Muscle layer of duodenum (tissue), 2 donors: ENCODE measurements around the gene FREY1.
A peak's percentile ranks its signal among the peaks of the same experiment; 100 is the strongest.

ENCODE experiments used
- H3K27ac ChIP-seq: one replicate; pipeline ENCODE4 v1.7.0; 2013; ENCODE audit warnings: mild to moderate bottlenecking, low read length
- H3K27me3 ChIP-seq: one replicate; pipeline ENCODE4 v1.7.0; 2013; ENCODE audit warnings: low read depth, mild to moderate bottlenecking, control low read depth, low read length
- H3K36me3 ChIP-seq, 2 donors: one replicate each; pipeline ENCODE4 v1.7.0; 2013; ENCODE audit warnings: low read length in 2 of 2, control low read depth in 1 of 2, mild to moderate bottlenecking in 1 of 2; ENCODE audit not compliant: insufficient read depth in 2 of 2, control insufficient read depth in 1 of 2
- H3K4me1 ChIP-seq, 2 donors: one replicate each; pipeline ENCODE4 v1.7.0; 2013; ENCODE audit warnings: low read length in 2 of 2, mild to moderate bottlenecking in 2 of 2, control low read depth in 1 of 2, moderate library complexity in 1 of 2; ENCODE audit not compliant: insufficient read depth in 2 of 2, control insufficient read depth in 1 of 2
- H3K4me3 ChIP-seq, 2 donors: one replicate each; pipeline ENCODE4 v1.7.0; 2013; ENCODE audit warnings: low read length in 2 of 2, low read depth in 1 of 2, mild to moderate bottlenecking in 1 of 2
- H3K9me3 ChIP-seq, 2 donors: one replicate each; pipeline ENCODE4 v1.7.0; 2013; ENCODE audit warnings: low read length in 2 of 2, control low read depth in 1 of 2, mild to moderate bottlenecking in 1 of 2; ENCODE audit not compliant: control insufficient read depth in 1 of 2
- donor health status: healthy.

FREY1 gene

DNA sequence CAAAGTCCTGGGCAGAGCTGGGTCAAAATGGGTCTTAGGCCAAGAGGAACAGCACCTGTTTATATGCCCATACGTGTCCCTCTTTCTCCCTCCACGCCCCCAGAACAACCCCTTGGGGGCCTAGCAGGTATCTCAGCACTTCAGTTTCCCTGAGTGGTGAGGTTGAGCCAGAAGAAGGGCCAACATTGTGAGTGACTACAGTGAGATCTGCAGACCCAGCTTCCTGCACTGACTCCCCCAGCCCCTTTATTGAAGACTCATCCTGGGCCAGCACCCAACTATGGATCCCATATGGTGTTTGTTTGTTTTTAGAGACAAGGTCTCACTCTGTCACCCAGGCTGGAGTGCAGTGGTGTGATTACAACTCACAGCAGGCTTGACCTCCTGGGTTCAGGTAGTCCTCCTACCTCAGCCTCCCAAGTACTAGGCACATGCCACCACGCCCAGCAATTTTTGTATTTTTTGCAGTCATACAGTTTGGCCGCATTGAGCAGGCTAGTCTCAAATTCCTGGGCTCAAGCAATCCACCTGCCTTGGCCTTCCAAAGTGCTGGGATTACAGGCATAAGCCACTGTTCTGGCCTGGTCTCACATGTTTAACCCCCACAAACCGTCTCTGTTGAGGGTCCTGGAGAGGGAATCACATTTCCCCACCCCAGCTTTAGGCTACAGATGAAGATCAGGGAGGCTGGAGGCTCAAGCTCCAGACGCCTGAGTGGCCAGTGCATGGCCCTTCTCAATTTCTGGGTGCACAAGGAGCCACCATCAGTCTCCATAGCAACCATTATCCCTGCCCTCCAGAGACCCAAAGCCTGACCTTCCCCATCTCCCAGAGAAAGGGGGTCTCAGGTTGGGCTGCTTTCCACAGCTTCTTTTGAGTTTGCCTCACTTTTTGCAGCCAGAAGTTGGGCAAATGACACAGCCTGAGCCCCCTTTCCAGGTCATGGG, 13.7 kb upstream of the FREY1 start:
- Histone ChIP-seq H3K9me3 (no peaks in the 10 kb centered on the region), H3K36me3 (no peaks in the 10 kb centered on the region), H3K4me1 (peaks cover 3 to 28% of the 10 kb centered on the region in 2 donors), H3K27me3 (peaks cover 12% of the 10 kb centered on the region), H3K4me3 (no peak overlapping the region), H3K27ac (no peak overlapping the region)

- no peaks in the 10 kb centered on the region for H3K9me3 ChIP-seq
- peaks cover 3 to 28% of the 10 kb centered on the region in 2 donors for H3K4me1 ChIP-seq
- H3K4me3 ChIP-seq, result no peak overlapping the region
- H3K27me3 ChIP-seq, result peaks cover 12% of the 10 kb centered on the region
- H3K36me3 ChIP-seq, result peaks cover 6% of the 10 kb centered on the region in 2 donors
- H3K27ac ChIP-seq, result no peak overlapping the region
Measured at GRCh38 chr11:45919806-45920530, 12.9 kb upstream of the FREY1 start.

DNA sequence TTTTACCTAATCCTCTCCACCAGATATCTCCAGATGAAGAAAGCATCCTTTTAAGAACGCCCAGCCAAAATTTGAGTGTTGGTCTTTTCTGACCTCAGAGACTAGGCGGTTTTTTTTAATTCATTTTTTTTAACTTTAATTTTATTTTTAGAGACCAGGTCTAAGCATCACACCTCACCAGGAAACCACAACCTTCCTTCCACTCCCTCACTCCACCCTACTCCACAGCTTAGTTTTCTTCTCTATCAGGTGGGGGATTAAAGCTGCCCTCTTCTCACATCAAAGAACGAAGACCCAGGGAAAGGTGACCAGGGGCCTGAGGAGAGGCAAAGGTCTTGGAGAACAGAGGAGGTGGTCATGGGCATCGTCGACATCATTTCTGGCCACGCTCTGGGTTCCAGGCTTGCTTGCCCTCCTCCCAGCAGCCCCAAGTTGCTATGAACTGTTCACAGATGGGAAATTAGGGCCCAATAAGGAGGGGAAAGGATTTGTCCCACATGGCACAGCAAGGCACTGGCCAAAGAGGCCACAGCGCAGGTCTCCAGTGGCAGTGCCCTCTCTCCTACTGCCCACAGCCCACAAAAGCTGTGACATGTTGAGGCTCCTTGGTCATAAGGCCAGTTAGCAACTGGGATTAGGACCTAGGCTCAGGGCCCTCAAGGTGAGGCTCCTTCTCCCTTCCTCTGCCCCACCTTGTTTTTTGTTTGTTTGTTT, 12.0 kb upstream of the FREY1 start:
- Histone ChIP-seq H3K9me3 (no peaks in the 10 kb centered on the region), H3K27me3 (peaks cover 12% of the 10 kb centered on the region), H3K4me3 (peak overlapping the region; percentile 90 to 96), H3K36me3 (peaks cover 14% of the 10 kb centered on the region in 2 donors), H3K4me1 (peaks cover 3 to 28% of the 10 kb centered on the region in 2 donors), H3K27ac (peak overlapping the region; percentile 84)

DNA sequence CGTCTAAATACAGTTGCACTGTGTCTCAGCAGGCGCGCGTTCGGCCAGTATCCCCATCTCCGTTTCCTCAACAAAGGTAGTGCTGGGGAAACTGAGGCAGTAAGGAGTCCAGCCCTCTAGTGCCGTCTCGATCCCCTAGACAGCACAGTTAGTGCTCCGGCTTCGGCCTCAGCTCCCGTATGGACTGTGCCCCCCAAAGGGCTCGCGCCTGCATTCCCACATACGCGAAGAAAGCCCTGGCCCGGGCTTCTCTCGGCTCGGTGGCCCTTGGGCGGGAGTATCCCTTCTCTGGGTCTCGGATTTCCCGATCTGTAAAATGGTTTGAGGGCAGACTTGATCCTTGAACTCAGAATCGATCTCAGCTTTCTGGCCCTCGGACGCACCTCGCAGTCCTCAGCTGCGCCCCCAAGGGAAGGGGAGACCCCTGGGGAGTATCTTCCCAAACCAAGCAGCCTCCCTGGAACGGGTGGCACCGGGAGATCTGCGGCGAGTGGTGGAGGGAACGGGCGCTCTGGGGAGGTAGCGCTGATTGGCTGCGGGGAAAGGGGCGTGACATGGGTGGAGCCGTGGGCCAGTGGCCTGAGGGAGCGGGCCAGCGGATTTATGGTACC, 11.4 kb upstream of the FREY1 start:
- Histone ChIP-seq H3K27me3 (peaks cover 12% of the 10 kb centered on the region), H3K9me3 (no peaks in the 10 kb centered on the region), H3K4me3 (peak overlapping the region; percentile 90 to 96), H3K4me1 (peaks cover 3 to 28% of the 10 kb centered on the region in 2 donors), H3K27ac (peak overlapping the region; percentile 84), H3K36me3 (peaks cover 20 to 21% of the 10 kb centered on the region in 2 donors)

DNA sequence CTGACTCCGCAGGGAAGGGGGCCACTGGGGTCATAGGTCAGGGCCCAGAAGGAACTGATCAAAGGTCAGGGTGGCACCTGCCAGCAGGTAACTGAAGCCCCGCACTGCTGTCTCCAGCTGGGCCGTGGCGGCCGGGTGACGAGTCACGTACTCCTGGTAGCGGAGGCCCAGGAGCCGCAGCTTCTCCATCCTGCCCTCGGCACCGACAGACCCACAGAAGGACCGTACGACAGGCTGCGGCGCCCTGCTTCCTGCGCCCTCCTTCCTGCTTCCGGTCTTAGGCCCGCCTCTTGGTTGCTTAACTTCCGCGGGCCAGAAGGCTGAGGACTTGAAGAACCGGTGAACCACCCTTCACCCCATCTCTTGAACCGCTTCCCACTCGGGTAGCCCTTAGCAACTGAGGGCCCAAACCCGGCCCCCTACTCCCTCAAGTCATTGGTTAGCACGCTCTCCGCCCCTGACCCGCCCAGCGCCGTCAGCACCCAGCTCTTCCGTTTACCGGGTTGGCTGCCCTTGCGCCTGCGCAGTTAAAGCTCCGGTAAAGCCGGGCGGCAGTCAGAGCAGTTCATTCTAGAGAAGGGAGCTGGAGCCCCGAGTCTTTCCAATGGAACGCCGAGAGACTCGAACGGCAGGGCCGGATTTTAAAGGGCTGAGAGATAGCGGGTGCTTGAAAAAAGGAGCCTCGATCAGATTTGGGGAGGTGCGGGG, 10.7 kb upstream of the FREY1 start, which contains the start of gene PEX16:
PEX16 (minus strand) TSS at position 255 of the 708 bp plus-strand sequence; CDS start at position 189, 66 bp downstream.
- H3K36me3 ChIP-seq, result peaks cover 24 to 27% of the 10 kb centered on the region in 2 donors
- H3K27me3 ChIP-seq, result peaks cover 6% of the 10 kb centered on the region
- peak within 1 kb of the TSS; percentile 90 to 96 for H3K4me3 ChIP-seq
- H3K9me3 ChIP-seq, result no peaks in the 10 kb centered on the region
- peak within 1 kb of the TSS; percentile 84 for H3K27ac ChIP-seq
- peaks cover 3 to 22% of the 10 kb centered on the region in 2 donors for H3K4me1 ChIP-seq

- Histone ChIP-seq H3K9me3 (no peaks in the 10 kb centered on the region), H3K27me3 (peaks cover 5% of the 10 kb centered on the region), H3K4me1 (peaks cover 3 to 17% of the 10 kb centered on the region in 2 donors), H3K27ac (peak overlapping the region; percentile 84), H3K36me3 (peaks cover 24 to 27% of the 10 kb centered on the region in 2 donors), H3K4me3 (peak overlapping the region; percentile 90 to 96)
Measured at GRCh38 chr11:45917286-45917622, 10.2 kb upstream of the FREY1 start.

- H3K27me3 ChIP-seq, result no peaks in the 10 kb centered on the region
- peaks cover 24 to 44% of the 10 kb centered on the region in 2 donors for H3K36me3 ChIP-seq
- H3K4me3 ChIP-seq, result no peak overlapping the region
- no peak overlapping the region for H3K27ac ChIP-seq
- no peaks in the 10 kb centered on the region for H3K9me3 ChIP-seq
- H3K4me1 ChIP-seq, result peaks cover 3 to 12% of the 10 kb centered on the region in 2 donors
Measured at GRCh38 chr11:45915446-45915845, 8.4 kb upstream of the FREY1 start.

GRCh38 chr11:45913942-45914635, 7.0 kb upstream of the FREY1 start:
- Histone ChIP-seq H3K27ac (no peak overlapping the region), H3K4me3 (no peak overlapping the region), H3K36me3 (peaks cover 24 to 58% of the 10 kb centered on the region in 2 donors), H3K9me3 (no peaks in the 10 kb centered on the region), H3K27me3 (no peaks in the 10 kb centered on the region), H3K4me1 (peaks cover 3 to 12% of the 10 kb centered on the region in 2 donors)

DNA sequence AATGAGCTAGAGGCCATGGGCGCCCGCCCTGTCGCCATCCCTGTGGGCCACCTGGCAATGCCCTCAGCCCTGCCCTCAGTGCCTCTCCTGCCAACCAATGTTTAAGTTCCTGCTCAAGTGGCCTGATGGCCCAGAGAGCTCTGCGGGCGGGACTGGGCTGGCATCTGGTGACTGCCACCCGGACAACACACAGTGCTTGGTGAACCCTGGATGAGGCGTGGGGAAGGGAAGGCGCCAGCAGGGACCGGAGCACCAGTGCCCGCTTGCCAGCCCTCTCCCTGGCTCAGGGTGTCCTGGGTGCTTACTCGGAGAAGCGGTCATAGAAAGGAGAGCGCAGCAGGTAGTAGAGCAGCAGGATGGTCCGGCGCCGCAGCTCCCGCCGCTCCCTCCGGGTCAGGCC, 6.4 kb upstream of the FREY1 start:
- peaks cover 3 to 12% of the 10 kb centered on the region in 2 donors for H3K4me1 ChIP-seq
- H3K36me3 ChIP-seq, result peaks cover 24 to 60% of the 10 kb centered on the region in 2 donors
- H3K27ac ChIP-seq, result no peak overlapping the region
- no peak overlapping the region for H3K4me3 ChIP-seq
- no peaks in the 10 kb centered on the region for H3K9me3 ChIP-seq
- no peaks in the 10 kb centered on the region for H3K27me3 ChIP-seq

GRCh38 chr11:45910623-45911022, 3.6 kb upstream of the FREY1 start:
- Histone ChIP-seq H3K27ac (no peak overlapping the region), H3K9me3 (no peaks in the 10 kb centered on the region), H3K4me1 (no peaks in the 10 kb centered on the region), H3K36me3 (peaks cover 24 to 60% of the 10 kb centered on the region in 2 donors), H3K27me3 (no peaks in the 10 kb centered on the region), H3K4me3 (no peak overlapping the region)
